Testis (tissue), 3 donors: ENCODE results near the gene CADPS. TPM values are rescaled to one million over a fixed set of nuclear protein-coding genes. Genes with fewer than 3 reads are reported as not detected.

Source experiments
- DNase-seq: peaks from one replicate; pipeline ENCODE4 v3.0.0-alpha.2; 2019
- H3K27ac ChIP-seq, 2 donors: fragments of 200-600 bp; sonication (generic); one replicate each; pipeline ENCODE4 v1.5.1; 2019
- H3K27me3 ChIP-seq: fragments of 200-600 bp; sonication (generic); one replicate; pipeline ENCODE4 v1.5.1; 2019
- H3K36me3 ChIP-seq: fragments of 200-600 bp; sonication (generic); one replicate; pipeline ENCODE4 v1.5.1; 2017; ENCODE audit warnings: low read depth; ENCODE audit errors: missing control alignments
- H3K4me1 ChIP-seq: fragments of 200-600 bp; sonication (generic); one replicate; pipeline ENCODE4 v1.5.1; 2019
- H3K4me3 ChIP-seq, 2 donors: fragments of 200-600 bp; sonication (generic); one replicate each; pipeline ENCODE4 v1.5.1; 2017 to 2019
- H3K9me3 ChIP-seq: fragments of 200-600 bp; sonication (generic); one replicate; pipeline ENCODE4 v1.5.1; 2017
- POLR2A ChIP-seq: fragments of 450-650 bp; IDR thresholded peaks from one replicate; pipeline ENCODE4 v1.6.1; 2017; ENCODE audit warnings: antibody characterized with exemption, mild to moderate bottlenecking, moderate library complexity
- WGBS, 2 donors: methylation state at CpG; one replicate each; pipeline ENCODE4 v1.1.5; 2018; 5-methylcytosine and 5-hydroxymethylcytosine counted together
- intact Hi-C: fragments of 100-400 bp; cut with DNase I; formaldehyde crosslinking; loops from one replicate; pipeline ENCODE4 v1.15.1; 2023; ENCODE audit warnings: low total_unique reads
- polyA plus RNA-seq: library from polyadenylated mRNA; stranded (reverse); fragments of 350-450 nt; fragmentation: Illumina TruSeq; extraction: RNeasy Lipid Tissue Mini Kit (QIAGEN cat#74804); gene quantifications from one replicate; pipeline ENCODE4 v1.2.3, GENCODE V29; 2014; ENCODE audit warnings: low read depth, low replicate concordance; ENCODE audit not compliant: insufficient read depth
- total RNA-seq, 2 donors: library from RNA; depleted of rRNA; stranded (reverse); fragments of >200 nt; gene quantifications; one replicate each; pipeline ENCODE4 v1.2.3, GENCODE V29; 2016
- TF ChIP-seq, protein P1 (sequence below), 3 experiments: fragments of 450-650 bp in 2 of 3; fragments of 200-600 bp in 1 of 3; sonication (generic) in 1 of 3; IDR thresholded peaks; one replicate each; pipeline ENCODE4 v1.5.1; 2016 to 2019; ENCODE audit warnings: antibody characterized with exemption in 3 of 3, mild to moderate bottlenecking in 2 of 3, moderate library complexity in 1 of 3

The CADPS gene
- total and polyA plus RNA-seq, 3 donors from 2014 or later, result 8.6 to 56.4 (median 21.6) TPM

- H3K27me3 ChIP-seq, result no peaks in the 10 kb centered on the region
- H3K4me3 ChIP-seq, result no peak overlapping the region
- 61 to 76% methylated on average over 4 of the region's 4 CpGs for WGBS, 2 donors
- no peak for TF ChIP-seq POLR2A
- TF ChIP-seq, protein P1, sequence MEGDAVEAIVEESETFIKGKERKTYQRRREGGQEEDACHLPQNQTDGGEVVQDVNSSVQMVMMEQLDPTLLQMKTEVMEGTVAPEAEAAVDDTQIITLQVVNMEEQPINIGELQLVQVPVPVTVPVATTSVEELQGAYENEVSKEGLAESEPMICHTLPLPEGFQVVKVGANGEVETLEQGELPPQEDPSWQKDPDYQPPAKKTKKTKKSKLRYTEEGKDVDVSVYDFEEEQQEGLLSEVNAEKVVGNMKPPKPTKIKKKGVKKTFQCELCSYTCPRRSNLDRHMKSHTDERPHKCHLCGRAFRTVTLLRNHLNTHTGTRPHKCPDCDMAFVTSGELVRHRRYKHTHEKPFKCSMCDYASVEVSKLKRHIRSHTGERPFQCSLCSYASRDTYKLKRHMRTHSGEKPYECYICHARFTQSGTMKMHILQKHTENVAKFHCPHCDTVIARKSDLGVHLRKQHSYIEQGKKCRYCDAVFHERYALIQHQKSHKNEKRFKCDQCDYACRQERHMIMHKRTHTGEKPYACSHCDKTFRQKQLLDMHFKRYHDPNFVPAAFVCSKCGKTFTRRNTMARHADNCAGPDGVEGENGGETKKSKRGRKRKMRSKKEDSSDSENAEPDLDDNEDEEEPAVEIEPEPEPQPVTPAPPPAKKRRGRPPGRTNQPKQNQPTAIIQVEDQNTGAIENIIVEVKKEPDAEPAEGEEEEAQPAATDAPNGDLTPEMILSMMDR (IDR thresholded peaks at IDR 0.05), result no peak
- H3K4me1 ChIP-seq, result no peaks in the 10 kb centered on the region
- no peak for DNase-seq
- H3K27ac ChIP-seq, result no peak overlapping the region
- H3K9me3 ChIP-seq, result no peaks in the 10 kb centered on the region
- no peaks in the 10 kb centered on the region for H3K36me3 ChIP-seq
- intact Hi-C loops, result no loop called here
These were observed 171.6 kb downstream of the CADPS start for GRCh38 chr3:62703451-62704167.

- intact Hi-C loops, result no loop called here
- no peaks in the 10 kb centered on the region for H3K9me3 ChIP-seq
- TF ChIP-seq, protein P1 (IDR thresholded peaks at IDR 0.05), result no peak
- no peak for TF ChIP-seq POLR2A
- no peaks in the 10 kb centered on the region for H3K27me3 ChIP-seq
- H3K36me3 ChIP-seq, result no peaks in the 10 kb centered on the region
- H3K4me1 ChIP-seq, result no peaks in the 10 kb centered on the region
- WGBS, 2 donors, result 89 to 91% methylated on average over 3 of the region's 3 CpGs
- no peak overlapping the region for H3K27ac ChIP-seq
- no peak for DNase-seq
- no peak overlapping the region for H3K4me3 ChIP-seq
These were observed 174.9 kb downstream of the CADPS start for GRCh38 chr3:62700357-62700756.

DNA sequence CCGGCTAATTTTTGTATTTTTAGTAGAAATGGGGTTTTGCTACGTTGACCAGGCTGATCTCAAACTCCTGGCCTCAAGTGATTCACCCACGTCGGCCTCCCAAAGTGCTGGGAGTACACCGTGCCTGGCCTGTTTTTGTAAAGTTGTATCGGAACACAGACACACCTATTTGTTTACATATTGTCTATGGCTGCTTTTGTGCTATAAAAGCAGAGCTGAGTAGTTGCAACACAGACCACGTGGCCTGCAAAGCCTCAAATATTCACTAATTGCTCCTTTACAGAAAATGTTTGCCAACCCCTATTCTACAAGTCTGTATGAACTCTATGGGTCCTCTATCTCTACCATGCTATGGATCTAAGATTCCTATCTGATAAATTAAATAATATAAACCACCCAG, 175.5 kb downstream of the CADPS start:
- 82 to 93% methylated on average over 6 to 7 of the region's 7 CpGs for WGBS, 2 donors
- no peak overlapping the region for H3K4me3 ChIP-seq

GRCh38 chr3:62696011-62696410, 179.2 kb downstream of the CADPS start:
- TF ChIP-seq, protein P1 (IDR thresholded peaks at IDR 0.05), result no peak
- TF ChIP-seq POLR2A, result no peak
- no peaks in the 10 kb centered on the region for H3K9me3 ChIP-seq
- no peak for DNase-seq
- H3K27ac ChIP-seq, result no peak overlapping the region
- H3K36me3 ChIP-seq, result no peaks in the 10 kb centered on the region
- H3K27me3 ChIP-seq, result no peaks in the 10 kb centered on the region
- intact Hi-C loops, result no loop called here
- H3K4me3 ChIP-seq, result no peak overlapping the region
- H3K4me1 ChIP-seq, result no peaks in the 10 kb centered on the region

More for the DNA sequence above, 175.5 kb downstream of the CADPS start:
- TF ChIP-seq POLR2A, result no peak
- no peaks in the 10 kb centered on the region for H3K27me3 ChIP-seq
- intact Hi-C loops, result no loop called here
- H3K27ac ChIP-seq, result no peak overlapping the region
- no peaks in the 10 kb centered on the region for H3K9me3 ChIP-seq
- H3K4me1 ChIP-seq, result no peaks in the 10 kb centered on the region
- no peaks in the 10 kb centered on the region for H3K36me3 ChIP-seq
- no peak for DNase-seq

DNA sequence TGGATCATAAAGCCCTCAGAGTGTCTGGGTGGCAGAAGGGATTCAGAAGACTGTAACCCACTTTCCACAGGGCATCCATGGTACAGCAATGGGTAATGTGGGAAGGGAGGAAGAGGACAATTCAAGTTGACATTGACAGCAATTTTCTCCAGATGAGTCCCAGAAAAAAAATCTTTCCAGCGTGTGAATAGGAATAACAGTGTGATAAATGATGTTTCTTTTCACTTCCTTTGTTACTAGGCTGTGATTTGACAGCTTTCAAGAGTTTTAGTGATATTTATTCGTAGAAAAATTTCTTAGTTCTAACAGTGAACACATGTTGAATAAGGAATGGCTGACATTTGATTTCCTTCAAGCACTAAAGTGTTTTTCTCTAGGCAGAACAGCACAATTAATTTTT, 186.4 kb downstream of the CADPS start:
- WGBS, 2 donors, result 68 to 75% methylated on average over 2 of the region's 2 CpGs
- Histone ChIP-seq H3K27me3 (no peaks in the 10 kb centered on the region), H3K9me3 (no peaks in the 10 kb centered on the region), H3K36me3 (no peaks in the 10 kb centered on the region), H3K27ac (no peak overlapping the region), H3K4me3 (no peak overlapping the region), H3K4me1 (no peaks in the 10 kb centered on the region)
- no peak for DNase-seq
- intact Hi-C loops, result no loop called here
- TF ChIP-seq, protein P1 (IDR thresholded peaks at IDR 0.05), result no peak
- no peak for TF ChIP-seq POLR2A
